ENCODE results near the gene CDX1. TPM values are rescaled to one million over a fixed set of nuclear protein-coding genes. Genes with fewer than 3 reads are reported as not detected.
A peak's percentile ranks its signal among the peaks of the same experiment; 100 is the strongest.

CDX1 gene
- total RNA-seq, 2 donors from 2014 or later = not detected

GRCh38 chr5:150204590-150204960, 38.0 kb downstream of the CDX1 start:
- Mint-ChIP-seq H3K9me3 (no peaks in the 10 kb centered on the region), H3K27ac (no peak overlapping the region), H3K27me3 (ENCODE audit: insufficient read depth) (peaks cover 17% of the 10 kb centered on the region), H3K4me1 (no peaks in the 10 kb centered on the region), H3K36me3 (ENCODE audit: low read depth) (no peaks in the 10 kb centered on the region), H3K4me3 (no peak overlapping the region)
- no peaks in the 10 kb centered on the region for H3K36me3 ChIP-seq (ENCODE audit: control insufficient read depth, insufficient read depth, low read length)
- no peaks in the 10 kb centered on the region for H3K9me3 ChIP-seq (ENCODE audit: control insufficient read depth, low read length)
- no peak overlapping the region for H3K9ac ChIP-seq (ENCODE audit: extremely low read depth, low read length, poor library complexity, severe bottlenecking)
- 92 to 96% methylated on average over 9 to 13 of the region's 13 CpGs for WGBS, 2 experiments (ENCODE audit: insufficient coverage in 1 of 2, insufficient read length in 1 of 2)
- DNase-seq = no peak
- no peak overlapping the region for H3K4me3 ChIP-seq (ENCODE audit: low read length)
- no peaks in the 10 kb centered on the region for H3K4me1 ChIP-seq (ENCODE audit: control insufficient read depth, insufficient read depth, low read length)
- peaks cover 3% of the 10 kb centered on the region for H3K27me3 ChIP-seq (ENCODE audit: control insufficient read depth, insufficient read depth, low read length, poor library complexity, severe bottlenecking)
- no peak for TF ChIP-seq CTCF (conservative IDR thresholded peaks at IDR 0.05)
- no peak overlapping the region for H3K27ac ChIP-seq (ENCODE audit: low read depth, low read length)

DNA sequence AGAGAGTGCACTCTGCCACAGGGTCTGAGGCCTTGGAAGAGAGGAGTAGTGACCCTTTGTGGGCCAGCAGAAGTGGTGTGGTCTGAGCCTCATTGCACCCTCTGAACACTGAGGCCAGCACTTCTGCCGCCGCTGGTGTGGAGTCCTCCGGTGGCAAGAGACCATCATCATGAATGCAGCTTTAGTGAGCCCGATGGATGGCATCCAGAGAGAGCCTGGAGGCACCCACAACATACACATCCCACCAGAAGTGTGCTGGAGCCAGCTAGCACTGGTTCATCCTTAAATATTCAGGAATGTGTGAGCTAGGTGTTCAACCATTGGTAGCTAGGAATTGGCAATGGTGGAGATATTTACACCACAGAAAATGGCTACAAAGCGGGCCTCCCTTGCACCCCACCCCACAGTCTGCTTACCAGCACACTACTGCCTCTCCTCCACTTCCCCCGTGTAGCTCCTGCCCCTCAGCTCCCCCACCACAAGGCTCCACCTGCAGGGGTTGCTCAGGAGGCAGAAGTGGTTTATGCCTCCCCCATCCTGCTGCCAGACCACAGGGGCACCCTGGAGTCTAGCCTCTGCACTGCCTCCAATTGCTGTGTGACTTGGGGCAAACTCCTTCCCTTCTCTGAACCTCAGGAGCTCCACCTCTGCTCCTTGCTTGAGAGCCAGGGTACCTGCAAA, 39.7 kb downstream of the CDX1 start:
- Histone ChIP-seq H3K9me3 (ENCODE audit: control insufficient read depth, low read length) (no peaks in the 10 kb centered on the region), H3K4me3 (ENCODE audit: low read length) (no peak overlapping the region), H3K27me3 (ENCODE audit: control insufficient read depth, insufficient read depth, low read length, poor library complexity, severe bottlenecking) (no peaks in the 10 kb centered on the region), H3K4me1 (ENCODE audit: control insufficient read depth, insufficient read depth, low read length) (no peaks in the 10 kb centered on the region), H3K36me3 (ENCODE audit: control insufficient read depth, insufficient read depth, low read length) (no peaks in the 10 kb centered on the region), H3K27ac (ENCODE audit: low read depth, low read length) (no peak overlapping the region), H3K9ac (ENCODE audit: extremely low read depth, low read length, poor library complexity, severe bottlenecking) (no peak overlapping the region)
- peak; percentile 16 for TF ChIP-seq CTCF (conservative IDR thresholded peaks at IDR 0.05)
- Mint-ChIP-seq H3K27me3 (ENCODE audit: insufficient read depth) (peaks cover 6% of the 10 kb centered on the region), H3K27ac (no peak overlapping the region), H3K4me1 (peaks cover 5% of the 10 kb centered on the region), H3K4me3 (no peak overlapping the region), H3K9me3 (no peaks in the 10 kb centered on the region), H3K36me3 (ENCODE audit: low read depth) (no peaks in the 10 kb centered on the region)
- 85 to 89% methylated on average over 4 to 6 of the region's 6 CpGs for WGBS, 2 experiments (ENCODE audit: insufficient coverage in 1 of 2, insufficient read length in 1 of 2)
- DNase-seq = no peak

DNA sequence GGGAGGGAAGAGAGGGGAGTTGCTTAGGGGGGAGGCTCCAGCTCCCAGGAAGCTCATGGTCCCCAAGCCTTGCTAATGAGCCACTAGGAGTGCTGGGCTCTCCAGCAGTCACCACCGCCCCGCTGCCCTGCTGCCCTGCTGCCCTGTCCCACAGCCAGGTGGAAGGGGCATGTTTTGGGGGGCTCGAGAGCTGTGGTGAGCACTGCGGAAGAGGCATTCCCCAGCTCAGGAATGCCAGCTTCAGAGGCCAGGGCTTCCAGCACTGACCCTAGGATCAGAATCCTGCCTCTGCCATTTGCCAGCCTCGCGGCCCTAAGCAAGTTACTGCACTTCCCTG, 40.2 kb downstream of the CDX1 start:
- Mint-ChIP-seq H3K4me3 (no peak overlapping the region), H3K4me1 (peaks cover 10% of the 10 kb centered on the region), H3K27ac (no peak overlapping the region), H3K36me3 (ENCODE audit: low read depth) (no peaks in the 10 kb centered on the region), H3K27me3 (ENCODE audit: insufficient read depth) (peaks cover 6% of the 10 kb centered on the region), H3K9me3 (no peaks in the 10 kb centered on the region)
- Histone ChIP-seq H3K27me3 (ENCODE audit: control insufficient read depth, insufficient read depth, low read length, poor library complexity, severe bottlenecking) (no peaks in the 10 kb centered on the region), H3K27ac (ENCODE audit: low read depth, low read length) (no peak overlapping the region), H3K9me3 (ENCODE audit: control insufficient read depth, low read length) (no peaks in the 10 kb centered on the region), H3K9ac (ENCODE audit: extremely low read depth, low read length, poor library complexity, severe bottlenecking) (no peak overlapping the region), H3K4me3 (ENCODE audit: low read length) (no peak overlapping the region), H3K4me1 (ENCODE audit: control insufficient read depth, insufficient read depth, low read length) (no peaks in the 10 kb centered on the region), H3K36me3 (ENCODE audit: control insufficient read depth, insufficient read depth, low read length) (no peaks in the 10 kb centered on the region)
- WGBS, 2 experiments (ENCODE audit: insufficient coverage in 1 of 2, insufficient read length in 1 of 2) = 93 to 98% methylated on average over 4 to 6 of the region's 6 CpGs
- TF ChIP-seq CTCF (conservative IDR thresholded peaks at IDR 0.05) = no peak
- DNase-seq = no peak
